ES-I3 (cell line): Measurements from ENCODE around the gene RPS6KA3.
"Not testable (repeated sequence)": the region's sequence is repeated elsewhere in the genome, so short reads cannot be mapped to it uniquely, and the experiment has no call there.

ENCODE experiments used
- H3K36me3 ChIP-seq: 2 replicates; pipeline ENCODE4 v1.6.1; 2013; ENCODE audit warnings: mild to moderate bottlenecking, low read length, control low read depth, moderate library complexity; ENCODE audit not compliant: insufficient read depth
- H3K4me1 ChIP-seq: 2 replicates; pipeline ENCODE4 v1.6.1; 2013; ENCODE audit warnings: mild to moderate bottlenecking, control low read depth, low read length; ENCODE audit not compliant: insufficient read depth
- H3K9ac ChIP-seq: 2 replicates; pipeline ENCODE4 v1.6.1; 2013; ENCODE audit warnings: low read depth, mild to moderate bottlenecking, low read length, moderate library complexity
- H3K9me3 ChIP-seq: 2 replicates; pipeline ENCODE4 v1.6.1; 2013; ENCODE audit warnings: mild to moderate bottlenecking, low read length, moderate library complexity; ENCODE audit not compliant: control insufficient read depth, insufficient read depth

RPS6KA3 gene

DNA sequence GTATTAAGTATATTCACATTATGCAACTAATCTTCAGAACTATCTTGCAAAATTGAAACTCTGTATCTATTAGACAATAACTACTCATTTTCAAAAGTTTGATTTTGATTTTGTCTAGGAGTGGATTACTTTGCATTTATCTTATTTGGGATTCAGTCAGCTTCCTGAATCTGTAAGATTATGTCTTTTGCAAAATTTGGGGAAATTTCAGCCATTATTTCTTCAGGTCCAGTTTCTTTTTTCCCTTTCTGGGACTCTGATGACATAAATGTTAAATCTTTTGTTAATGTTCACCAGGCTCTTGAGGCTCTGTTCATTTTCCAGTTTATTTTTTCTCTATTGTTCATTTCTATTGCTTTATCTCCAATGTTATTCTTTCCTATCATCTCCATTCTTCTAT lies 15.0 kb downstream of the RPS6KA3 start:
- Histone ChIP-seq H3K36me3 (no peaks in the 10 kb centered on the region), H3K9ac (no peak overlapping the region), H3K9me3 (no peaks in the 10 kb centered on the region), H3K4me1 (peaks cover 8% of the 10 kb centered on the region)

DNA sequence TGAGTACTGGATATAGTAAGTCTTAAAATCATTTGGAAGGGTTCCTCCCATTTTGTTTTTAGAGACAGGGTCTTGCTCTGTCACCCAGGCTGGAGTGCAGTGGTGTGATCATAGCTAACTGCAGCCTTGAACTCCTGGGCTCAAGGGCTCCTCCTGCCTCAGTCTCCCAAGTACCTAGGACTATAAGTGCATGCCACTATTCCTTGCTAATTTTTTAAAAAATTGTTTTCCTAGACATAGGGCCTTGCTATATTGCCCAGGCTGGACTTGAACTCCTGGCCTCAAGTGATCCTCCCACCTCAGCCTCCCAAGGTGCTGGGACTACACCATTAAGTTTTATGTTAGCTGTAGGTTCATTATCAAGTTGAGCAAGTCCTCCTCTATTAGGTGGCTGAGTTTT lies 16.6 kb downstream of the RPS6KA3 start:
- H3K36me3 ChIP-seq, H3K4me1 ChIP-seq, H3K9me3 ChIP-seq, H3K9ac ChIP-seq: not testable (repeated sequence)

DNA sequence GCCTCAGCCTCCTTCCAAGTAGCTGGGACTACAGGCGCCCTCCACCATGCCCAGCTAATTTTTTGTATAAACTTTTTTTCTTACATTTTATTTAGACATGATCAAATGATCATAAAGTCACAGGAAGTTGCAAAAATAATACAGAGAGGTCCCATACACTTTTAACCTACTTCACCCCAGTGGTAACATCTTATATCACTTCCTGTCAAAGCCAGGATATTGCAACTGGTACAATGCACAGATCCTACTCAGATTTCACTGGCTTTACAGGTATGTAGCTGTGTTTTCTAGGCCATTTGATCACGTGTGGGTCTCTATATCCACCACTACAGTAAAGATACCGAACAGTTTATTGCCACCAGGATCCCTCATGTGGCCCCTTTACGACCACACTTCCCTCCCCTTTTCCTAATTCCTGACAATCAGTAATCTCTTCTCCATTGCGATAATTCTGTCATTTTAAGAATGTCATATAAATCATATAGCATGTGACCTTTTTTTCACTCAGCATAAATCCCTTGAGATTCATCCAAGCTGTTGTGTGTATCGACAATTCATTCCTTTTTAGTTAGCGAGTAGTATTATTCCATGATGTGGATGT lies 18.0 kb downstream of the RPS6KA3 start:
- no peaks in the 10 kb centered on the region for H3K36me3 ChIP-seq
- no peaks in the 10 kb centered on the region for H3K9me3 ChIP-seq
- H3K9ac ChIP-seq, result no peak overlapping the region
- peaks cover 8% of the 10 kb centered on the region; the same call in 1 of the 2 replicates for H3K4me1 ChIP-seq

DNA sequence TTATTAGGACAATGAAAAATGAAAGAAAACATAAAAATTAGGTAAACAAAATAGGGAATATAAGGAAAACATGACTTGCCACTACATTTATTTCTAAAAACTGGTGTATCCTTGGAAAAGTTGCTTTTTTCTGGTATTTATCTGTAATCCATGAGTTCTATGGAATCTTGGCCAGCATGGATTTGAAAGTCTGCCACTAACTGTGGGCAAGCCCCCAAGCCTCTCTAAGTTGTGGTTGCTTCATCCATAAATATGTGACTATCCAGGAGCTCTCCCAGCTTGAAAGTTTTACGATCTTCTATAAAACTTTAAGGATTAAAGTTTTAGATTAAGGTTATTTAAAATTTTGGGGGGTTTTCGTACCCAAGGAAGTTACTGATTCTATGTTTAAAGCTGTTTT lies 21.8 kb downstream of the RPS6KA3 start:
- Histone ChIP-seq H3K36me3 (no peaks in the 10 kb centered on the region), H3K9me3 (no peaks in the 10 kb centered on the region), H3K9ac (no peak overlapping the region), H3K4me1 (no peaks in the 10 kb centered on the region)

DNA sequence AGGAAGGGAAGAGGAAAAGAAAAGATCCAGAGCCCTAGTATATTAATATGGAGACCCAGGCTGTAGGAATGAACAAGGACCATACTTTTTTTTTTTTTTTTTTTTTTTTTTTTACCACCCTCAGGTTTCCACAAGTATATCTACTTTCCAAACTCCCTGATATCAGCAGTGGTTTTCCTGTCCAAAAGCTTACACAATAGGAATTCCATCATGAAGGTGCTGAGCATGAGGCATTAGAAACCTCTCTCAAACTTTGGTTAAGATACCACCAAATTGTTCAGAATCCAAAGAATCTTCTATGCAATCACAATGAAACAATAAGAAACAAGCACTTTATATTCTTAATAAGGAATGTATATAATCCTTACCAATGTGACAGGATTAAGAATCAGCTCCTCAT lies 26.5 kb downstream of the RPS6KA3 start:
- Histone ChIP-seq H3K36me3 (no peaks in the 10 kb centered on the region), H3K4me1 (no peaks in the 10 kb centered on the region), H3K9ac (no peak overlapping the region), H3K9me3 (peaks cover 3% of the 10 kb centered on the region; the same call in 1 of the 2 replicates)

DNA sequence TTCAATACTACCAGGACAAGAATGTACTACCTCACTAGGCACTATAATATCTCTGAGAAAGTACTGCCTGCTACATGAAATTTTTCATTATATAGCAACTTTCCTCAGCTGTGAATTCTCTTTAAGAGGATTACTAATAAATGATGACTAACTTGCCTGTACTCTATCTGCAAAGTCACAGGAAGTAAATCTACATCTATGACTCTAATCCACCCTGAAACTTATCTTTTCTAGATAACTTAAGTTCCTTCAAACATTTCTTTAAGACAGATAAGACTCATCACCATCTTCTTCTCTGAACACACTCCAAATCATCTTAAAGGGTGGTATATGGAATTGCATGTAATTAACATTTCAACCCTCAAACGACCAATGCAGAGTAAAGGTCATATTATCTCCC lies 28.8 kb downstream of the RPS6KA3 start:
- Histone ChIP-seq H3K9me3 (peaks cover 3% of the 10 kb centered on the region), H3K9ac (no peak overlapping the region), H3K4me1 (no peaks in the 10 kb centered on the region), H3K36me3 (no peaks in the 10 kb centered on the region)

DNA sequence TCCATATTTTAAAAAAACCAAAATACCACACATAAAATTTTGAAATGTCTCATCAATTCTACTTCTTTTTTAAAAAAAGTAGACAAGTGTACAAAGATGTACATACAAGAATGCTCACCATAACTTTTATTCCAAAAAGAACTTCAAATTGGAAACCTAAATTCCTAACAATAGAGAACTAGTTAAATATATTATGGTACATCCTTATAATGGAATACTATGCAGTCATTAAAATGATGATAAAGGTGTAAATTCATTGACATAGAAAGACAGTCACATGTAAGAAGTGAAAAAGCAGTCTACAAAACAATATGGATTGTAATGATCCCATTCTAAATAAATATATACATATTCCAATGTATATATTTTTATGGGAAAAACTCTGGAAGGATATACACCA lies 31.0 kb downstream of the RPS6KA3 start:
- Histone ChIP-seq H3K36me3 (no peaks in the 10 kb centered on the region), H3K9me3 (peaks cover 3% of the 10 kb centered on the region), H3K9ac (no peak overlapping the region), H3K4me1 (no peaks in the 10 kb centered on the region)

DNA sequence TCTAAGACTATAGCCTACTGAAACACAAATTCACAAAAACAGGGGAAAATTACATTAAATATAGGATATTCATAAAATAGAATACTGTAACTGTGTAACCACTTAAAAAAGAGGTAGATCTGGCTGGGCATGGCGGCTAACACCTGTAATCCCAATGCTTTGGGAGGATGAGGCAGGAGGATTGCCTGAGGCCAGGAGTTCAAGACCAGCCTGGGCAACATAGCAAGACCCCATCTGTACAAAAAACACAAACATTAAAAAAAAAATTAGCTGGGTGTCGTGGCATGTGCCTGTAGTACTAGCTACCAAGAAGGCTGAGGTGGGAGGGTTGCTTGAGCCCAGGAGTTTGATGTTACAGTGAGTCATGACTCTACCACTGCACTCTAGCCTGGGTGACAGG lies 33.4 kb downstream of the RPS6KA3 start:
- no peak overlapping the region for H3K9ac ChIP-seq
- no peaks in the 10 kb centered on the region for H3K36me3 ChIP-seq
- H3K4me1 ChIP-seq, result peaks cover 8% of the 10 kb centered on the region; the same call in 1 of the 2 replicates

DNA sequence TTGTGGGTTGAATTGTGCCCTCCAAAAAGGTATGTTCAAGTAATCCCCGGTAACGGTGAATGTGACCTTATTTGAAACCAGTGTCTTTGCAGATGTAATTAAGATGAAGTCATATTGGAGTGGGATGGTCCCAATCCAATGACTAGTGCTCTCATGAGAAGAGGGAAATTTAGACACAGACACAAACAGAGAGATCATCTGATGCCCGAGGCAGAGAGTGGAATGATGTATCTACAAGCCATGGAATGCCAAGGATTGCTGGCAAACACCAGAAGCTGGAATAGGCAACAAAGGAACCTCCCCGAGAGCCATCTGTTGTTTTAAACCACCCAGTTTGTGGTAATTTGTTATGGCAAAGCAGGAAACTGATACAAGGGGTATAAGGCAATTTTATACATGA lies 35.1 kb downstream of the RPS6KA3 start:
- H3K9me3 ChIP-seq, result no peaks in the 10 kb centered on the region; the same call in 1 of the 2 replicates
- H3K4me1 ChIP-seq, result peaks cover 12% of the 10 kb centered on the region; the same call in 1 of the 2 replicates
- H3K9ac ChIP-seq, result no peak overlapping the region
- no peaks in the 10 kb centered on the region for H3K36me3 ChIP-seq

More for the DNA sequence above, 33.4 kb downstream of the RPS6KA3 start:
- H3K9me3 ChIP-seq, result peaks cover 3% of the 10 kb centered on the region

DNA sequence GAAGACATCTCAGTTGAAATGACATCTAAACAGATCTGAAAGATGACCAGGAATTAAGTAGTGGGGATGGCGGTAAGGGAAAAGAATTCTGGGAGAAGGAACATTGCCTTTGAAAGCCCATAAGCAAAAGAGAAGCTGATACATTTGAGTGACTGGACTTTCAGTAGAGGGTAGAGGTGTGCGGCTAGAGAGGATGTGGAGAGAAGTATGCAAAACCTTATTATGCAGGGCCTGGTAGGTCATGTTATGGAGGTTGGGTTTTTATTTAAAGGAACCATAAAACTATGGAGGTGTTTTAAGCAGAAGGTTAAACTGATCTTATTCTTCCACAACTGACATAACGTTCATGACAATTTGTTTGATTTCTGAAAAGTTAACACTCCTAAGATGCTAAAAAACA lies 36.3 kb downstream of the RPS6KA3 start:
- Histone ChIP-seq H3K36me3 (no peaks in the 10 kb centered on the region), H3K9ac (no peak overlapping the region), H3K9me3 (no peaks in the 10 kb centered on the region; the same call in 1 of the 2 replicates), H3K4me1 (peaks cover 15% of the 10 kb centered on the region; the same call in 1 of the 2 replicates)

DNA sequence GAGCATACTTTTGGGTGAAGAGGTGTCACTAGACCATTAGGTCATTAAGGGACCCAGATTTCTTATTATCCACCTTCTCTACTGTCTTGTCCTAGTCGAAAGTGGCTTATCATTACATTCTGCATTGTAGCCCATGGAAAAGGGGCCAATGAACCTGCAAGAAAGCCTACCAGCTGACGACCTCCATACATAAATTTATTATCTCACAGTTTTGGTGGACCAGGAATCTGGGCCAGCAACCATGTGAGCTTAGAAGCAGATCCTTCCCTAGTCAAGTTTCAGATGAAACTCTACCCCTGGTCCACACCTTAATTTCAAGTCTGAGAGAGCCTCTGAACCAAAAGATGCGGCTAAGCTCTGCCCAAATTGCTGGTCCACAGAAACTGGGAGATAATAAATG lies 37.6 kb downstream of the RPS6KA3 start:
- Histone ChIP-seq H3K9me3 (no peaks in the 10 kb centered on the region), H3K9ac (no peak overlapping the region), H3K4me1 (peaks cover 22% of the 10 kb centered on the region; the same call in 1 of the 2 replicates)

DNA sequence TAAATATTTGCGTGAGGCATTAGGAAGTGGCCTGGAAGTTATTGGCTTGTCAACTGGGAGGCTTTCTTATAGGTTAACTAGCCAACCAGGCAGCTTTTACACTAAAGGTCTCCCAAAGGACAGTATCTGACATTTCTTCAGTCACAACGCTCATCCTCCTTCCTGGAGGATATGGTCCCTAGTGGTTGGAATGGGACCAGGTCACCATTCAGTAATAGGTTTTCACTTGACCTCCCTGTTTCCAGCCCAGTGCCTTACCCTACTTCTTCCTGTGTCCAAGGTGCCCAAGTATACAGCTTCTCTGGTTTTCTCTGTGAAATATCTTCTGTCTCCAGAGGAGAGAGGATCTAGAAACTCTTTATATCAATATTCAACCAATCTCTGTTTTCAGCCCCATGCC lies 38.5 kb downstream of the RPS6KA3 start:
- Histone ChIP-seq H3K36me3 (no peaks in the 10 kb centered on the region), H3K9me3 (no peaks in the 10 kb centered on the region), H3K9ac (no peak overlapping the region), H3K4me1 (peaks cover 22% of the 10 kb centered on the region; the same call in 1 of the 2 replicates)

More for the DNA sequence above, 37.6 kb downstream of the RPS6KA3 start:
- no peaks in the 10 kb centered on the region for H3K36me3 ChIP-seq

DNA sequence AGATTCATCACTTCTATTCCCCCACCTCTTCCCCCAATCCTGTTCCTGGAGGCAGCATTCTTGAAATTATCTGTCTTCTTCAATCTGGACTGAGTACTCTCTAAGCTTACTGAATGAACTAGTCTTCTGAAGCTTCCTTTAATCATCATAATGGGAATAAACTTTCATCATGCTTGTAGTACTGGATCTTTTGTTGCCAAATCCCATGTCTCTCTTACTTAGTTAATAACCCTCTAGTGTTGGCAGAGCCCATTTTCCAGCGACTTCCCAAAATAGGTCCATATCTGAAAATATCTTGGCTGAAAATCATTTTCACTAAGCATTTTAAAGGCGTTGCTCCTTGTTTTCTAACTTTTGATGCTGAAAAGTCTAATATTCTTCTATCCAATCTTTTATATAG lies 39.6 kb downstream of the RPS6KA3 start:
- no peak overlapping the region for H3K9ac ChIP-seq
- H3K4me1 ChIP-seq, result peaks cover 22% of the 10 kb centered on the region
- no peaks in the 10 kb centered on the region for H3K36me3 ChIP-seq
- H3K9me3 ChIP-seq, result no peaks in the 10 kb centered on the region

DNA sequence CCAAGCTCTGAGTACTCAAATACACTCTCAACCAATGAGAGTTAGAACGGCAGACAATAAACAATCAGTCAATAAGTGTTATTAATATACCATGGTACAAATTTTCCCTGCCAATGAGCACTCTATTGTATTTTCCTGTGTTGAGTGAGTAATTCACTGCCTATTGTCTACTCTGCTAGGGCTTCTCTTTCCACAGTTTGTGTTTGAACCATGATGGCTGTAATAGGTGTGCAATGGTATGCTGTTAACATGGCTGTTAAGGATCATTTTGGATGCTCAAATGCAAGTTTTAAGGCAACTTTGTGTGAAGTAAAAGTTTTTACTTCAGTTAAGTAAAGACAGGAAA lies 41.2 kb downstream of the RPS6KA3 start:
- H3K36me3 ChIP-seq, result no peaks in the 10 kb centered on the region
- H3K9ac ChIP-seq, result no peak overlapping the region
- peaks cover 21% of the 10 kb centered on the region for H3K4me1 ChIP-seq
- H3K9me3 ChIP-seq, result no peaks in the 10 kb centered on the region

DNA sequence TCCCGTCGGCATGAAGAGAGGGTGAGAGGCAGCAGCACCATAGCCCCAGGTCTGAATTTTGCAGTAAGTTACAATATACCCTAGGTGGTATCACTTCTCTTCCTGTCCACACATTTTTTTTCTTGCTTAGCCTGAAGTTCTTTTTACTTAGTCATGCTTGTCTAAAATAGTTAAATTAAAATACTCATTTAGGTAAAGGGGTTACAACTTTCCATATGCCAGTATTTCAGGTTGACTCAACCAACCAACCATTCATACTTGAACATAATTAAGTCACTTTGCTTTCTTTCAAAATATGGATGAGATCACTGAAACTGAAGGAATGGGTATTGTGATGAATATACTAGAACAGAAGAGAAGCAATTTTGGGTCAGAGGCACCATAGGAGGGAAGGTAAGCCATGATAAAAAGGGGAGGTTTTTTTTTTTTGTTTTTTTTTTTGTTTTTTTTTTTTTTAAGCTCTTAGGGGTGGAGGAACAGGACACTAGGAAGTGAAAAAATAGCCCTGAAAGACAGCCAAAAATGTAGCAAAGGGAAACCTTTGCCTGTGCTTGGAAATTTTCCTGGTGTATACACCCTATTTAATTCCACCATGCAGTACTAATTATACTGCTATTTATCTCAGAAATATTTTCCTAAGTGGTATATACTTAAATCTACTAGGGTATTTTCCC lies 41.8 kb downstream of the RPS6KA3 start:
- Histone ChIP-seq H3K9me3 (no peaks in the 10 kb centered on the region), H3K4me1 (peaks cover 16% of the 10 kb centered on the region), H3K9ac (no peak overlapping the region), H3K36me3 (no peaks in the 10 kb centered on the region)
